HG03354 (cell line): Measurements from ENCODE around the gene UBAP2.
A peak's percentile ranks its signal among the peaks of the same experiment; 100 is the strongest.
"Not testable (repeated sequence)": the region's sequence is repeated elsewhere in the genome, so short reads cannot be mapped to it uniquely, and the experiment has no call there.

Experiments used
- ATAC-seq: cut with Tn5 transposase; IDR thresholded peaks from one replicate; pipeline ENCODE4 v1.9.1; 2021; ENCODE audit warnings: mild to moderate bottlenecking; ENCODE audit not compliant: unreplicated experiment, poor library complexity, severe bottlenecking

Gene UBAP2

GRCh38 chr9:34059281-34059680 is 10.6 kb upstream of the UBAP2 start:
- ATAC-seq = no peak

- ATAC-seq = no peak
Observed at GRCh38 chr9:34049630-34050384, 1.1 kb upstream of the UBAP2 start.

- peak; percentile 27 for ATAC-seq
Observed at GRCh38 chr9:34047864-34048726, 592 bp downstream of the UBAP2 start.

GRCh38 chr9:34046784-34047379 is 1.8 kb downstream of the UBAP2 start:
- ATAC-seq = no peak

- ATAC-seq = no peak
Observed at GRCh38 chr9:34045903-34046302, 2.8 kb downstream of the UBAP2 start.

GRCh38 chr9:34042074-34042473 is 6.6 kb downstream of the UBAP2 start:
- ATAC-seq = not testable (repeated sequence)

- not testable (repeated sequence) for ATAC-seq
Observed at GRCh38 chr9:34038851-34039250, 9.8 kb downstream of the UBAP2 start.

GRCh38 chr9:34037626-34038025 is 11.1 kb downstream of the UBAP2 start:
- no peak for ATAC-seq

- no peak for ATAC-seq
Observed at GRCh38 chr9:34036625-34037024, 12.1 kb downstream of the UBAP2 start.

GRCh38 chr9:34035656-34036055 is 13.0 kb downstream of the UBAP2 start:
- ATAC-seq = no peak

GRCh38 chr9:34034698-34035065 is 14.0 kb downstream of the UBAP2 start:
- no peak for ATAC-seq

- no peak for ATAC-seq
Observed at GRCh38 chr9:34032631-34033030, 16.1 kb downstream of the UBAP2 start.

- no peak for ATAC-seq
Observed at GRCh38 chr9:34027845-34028574, 20.7 kb downstream of the UBAP2 start.

GRCh38 chr9:34025811-34026210 is 22.9 kb downstream of the UBAP2 start:
- no peak for ATAC-seq

GRCh38 chr9:34025062-34025461 is 23.6 kb downstream of the UBAP2 start:
- no peak for ATAC-seq

- ATAC-seq = not testable (repeated sequence)
Observed at GRCh38 chr9:34024476-34024875, 24.2 kb downstream of the UBAP2 start.

- no peak for ATAC-seq
Observed at GRCh38 chr9:34016149-34016548, 32.5 kb downstream of the UBAP2 start.

- no peak for ATAC-seq
Observed at GRCh38 chr9:34010979-34011378, 37.7 kb downstream of the UBAP2 start.

- ATAC-seq = no peak
Observed at GRCh38 chr9:34001951-34002350, 46.7 kb downstream of the UBAP2 start.

GRCh38 chr9:34001298-34001697 is 47.4 kb downstream of the UBAP2 start:
- ATAC-seq = no peak
